T-cell (primary cell): ENCODE data around the gene SOX13. TPM values are rescaled to one million over a fixed set of nuclear protein-coding genes. Genes with fewer than 3 reads are reported as not detected.
"Not testable (repeated sequence)": the region's sequence is repeated elsewhere in the genome, so short reads cannot be mapped to it uniquely, and the experiment has no call there.

Source experiments
- ATAC-seq, 4 experiments: fragments of 200-7000 bp in 3 of 4; fragments of 150-1000 bp in 1 of 4; cut with Tn5 transposase; replicated peaks in 1 of 4; 1 replicate in 3 of 4; 2 replicates in 1 of 4; pipeline ENCODE4 v1.10.0; 2021; ENCODE audit warnings: moderate library complexity in 3 of 4, mild to moderate bottlenecking in 2 of 4, moderate number of reproducible peaks in 1 of 4
- CTCF ChIA-PET, 2 donors: fragments of 300-600 bp; sonication (Branson Sonifier 250); formaldehyde crosslinking; loops; one replicate each; lab custom pipeline; 2022; ENCODE audit warnings: antibody characterized with exemption in 2 of 2; lab: Charles Lee
- POLR2A ChIA-PET, 2 donors: fragments of 300-600 bp; sonication (Branson Sonifier 250); formaldehyde crosslinking; loops; one replicate each; lab custom pipeline; 2022; ENCODE audit warnings: antibody characterized with exemption in 2 of 2; lab: Charles Lee
- DNase-seq, 35 experiments: peaks; one replicate each; pipeline versions ENCODE4 v3.0.0 to v3.0.0-alpha.2; 2013 to 2023
- H3K27ac ChIP-seq: one replicate; pipeline ENCODE4 v1.5.1; 2013; ENCODE audit warnings: low read length
- H3K27me3 ChIP-seq, 2 experiments: replicated peaks in 1 of 2; 1 replicate in 1 of 2; 2 replicates in 1 of 2; pipeline versions ENCODE4 v1.6.1 to v1.7.0; 2013; ENCODE audit warnings: low read length in 1 of 2, mixed read lengths in 1 of 2; ENCODE audit not compliant: control insufficient read depth in 2 of 2, insufficient read depth in 2 of 2; ENCODE audit errors: extremely low read depth in 1 of 2
- H3K36me3 ChIP-seq, 2 donors: 1 replicate in 1 of 2; 2 replicates in 1 of 2; pipeline versions ENCODE4 v1.6.1 to v1.7.0; 2013; ENCODE audit warnings: low read length in 1 of 2; ENCODE audit not compliant: control insufficient read depth in 2 of 2, insufficient read depth in 1 of 2; ENCODE audit errors: extremely low read depth in 1 of 2
- H3K4me1 ChIP-seq, 2 experiments: 1 replicate in 1 of 2; 2 replicates in 1 of 2; pipeline versions ENCODE4 v1.6.1 to v1.7.0; 2013; ENCODE audit warnings: low read length in 2 of 2, mixed read lengths in 1 of 2; ENCODE audit not compliant: insufficient read depth in 2 of 2, control insufficient read depth in 1 of 2; ENCODE audit errors: extremely low read depth in 1 of 2
- H3K4me3 ChIP-seq, 2 donors: 1 replicate in 1 of 2; 2 replicates in 1 of 2; pipeline versions ENCODE4 v1.5.1 to v1.7.0; 2013; ENCODE audit warnings: mild to moderate bottlenecking in 2 of 2, low read length in 1 of 2, moderate library complexity in 1 of 2; ENCODE audit not compliant: control insufficient read depth in 1 of 2; ENCODE audit errors: extremely low read depth in 1 of 2
- H3K9me3 ChIP-seq: 2 replicates; pipeline ENCODE4 v1.7.0; 2013
- H3K27ac Mint-ChIP-seq, 2 donors: one replicate each; pipeline ENCODE4 v1.8.0; 2020 to 2021; ENCODE audit warnings: mild to moderate bottlenecking in 2 of 2, mixed read lengths in 2 of 2
- H3K27me3 Mint-ChIP-seq, 2 donors: one replicate each; pipeline ENCODE4 v1.8.0; 2021 to 2022; ENCODE audit warnings: mixed read lengths in 2 of 2
- H3K36me3 Mint-ChIP-seq: one replicate; pipeline ENCODE4 v1.8.0; 2021; ENCODE audit warnings: mixed read lengths
- H3K4me1 Mint-ChIP-seq, 3 donors: one replicate each; pipeline ENCODE4 v1.8.0; 2020 to 2022; ENCODE audit warnings: mixed read lengths in 3 of 3, mild to moderate bottlenecking in 1 of 3
- H3K4me3 Mint-ChIP-seq, 3 donors: one replicate each; pipeline ENCODE4 v1.8.0; 2020 to 2022; ENCODE audit warnings: mild to moderate bottlenecking in 3 of 3, mixed read lengths in 3 of 3, moderate library complexity in 3 of 3
- H3K9me3 Mint-ChIP-seq, 3 donors: one replicate each; pipeline ENCODE4 v1.8.0; 2020 to 2022; ENCODE audit warnings: mixed read lengths in 3 of 3
- WGBS: methylation state at CpG from one replicate; pipeline ENCODE4 v1.1.5; 2013; ENCODE audit warnings: missing lambda C conversion rate; ENCODE audit not compliant: insufficient coverage; 5-methylcytosine and 5-hydroxymethylcytosine counted together
- total RNA-seq, 35 experiments: library from RNA in 6 of 35; stranded (reverse) in 6 of 35; fragments of 120-200 nt in 1 of 35; gene quantifications; one replicate each; pipeline versions ENCODE4 v1.2.1 to v1.2.4 and lab custom pipeline; 2013 to 2026

The SOX13 gene
- total RNA-seq, 5 donors from 2014 or later (not counting 1 experiment from before 2014, with no cell fraction given) = 3.2 to 9.4 (median 5.2) TPM

DNA sequence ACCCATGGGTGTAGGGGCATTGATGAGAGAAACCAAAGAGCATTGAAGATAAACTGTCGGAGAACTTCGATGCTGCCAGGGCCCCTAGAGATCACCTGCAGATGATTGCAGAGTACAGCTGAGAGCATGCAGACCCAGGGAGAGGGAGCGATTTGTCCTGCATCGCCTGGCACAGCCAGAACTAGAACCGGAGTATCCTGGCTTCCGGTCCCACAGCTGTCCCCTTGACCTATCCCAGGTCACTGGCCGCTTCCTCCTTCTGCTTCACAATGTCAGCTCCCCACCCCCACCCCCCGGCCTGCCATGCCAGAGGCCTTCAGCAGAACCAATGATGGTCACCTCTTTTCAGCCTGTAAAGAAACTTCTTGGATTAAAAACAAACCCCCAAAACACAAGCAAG, 29.2 kb upstream of the SOX13 start:
- Mint-ChIP-seq H3K27ac (no peak overlapping the region), H3K4me3 (no peak overlapping the region), H3K9me3 (no peaks in the 10 kb centered on the region), H3K36me3 (no peaks in the 10 kb centered on the region), H3K27me3 (peaks cover 3 to 6% of the 10 kb centered on the region in 2 donors), H3K4me1 (no peaks in the 10 kb centered on the region)
- no peaks in the 10 kb centered on the region for H3K36me3 ChIP-seq
- WGBS = 88% methylated on average over 6 of the region's 8 CpGs
- no peaks in the 10 kb centered on the region for H3K9me3 ChIP-seq
- no peak overlapping the region for H3K27ac ChIP-seq
- DNase-seq (no peak), ATAC-seq (no peak)
- H3K4me3 ChIP-seq = no peak overlapping the region
- CTCF ChIA-PET = no interaction called here
- H3K27me3 ChIP-seq = peaks cover 0 to 12% of the 10 kb centered on the region in 2 experiments
- H3K4me1 ChIP-seq = no peaks in the 10 kb centered on the region
- POLR2A ChIA-PET = no interaction called here

DNA sequence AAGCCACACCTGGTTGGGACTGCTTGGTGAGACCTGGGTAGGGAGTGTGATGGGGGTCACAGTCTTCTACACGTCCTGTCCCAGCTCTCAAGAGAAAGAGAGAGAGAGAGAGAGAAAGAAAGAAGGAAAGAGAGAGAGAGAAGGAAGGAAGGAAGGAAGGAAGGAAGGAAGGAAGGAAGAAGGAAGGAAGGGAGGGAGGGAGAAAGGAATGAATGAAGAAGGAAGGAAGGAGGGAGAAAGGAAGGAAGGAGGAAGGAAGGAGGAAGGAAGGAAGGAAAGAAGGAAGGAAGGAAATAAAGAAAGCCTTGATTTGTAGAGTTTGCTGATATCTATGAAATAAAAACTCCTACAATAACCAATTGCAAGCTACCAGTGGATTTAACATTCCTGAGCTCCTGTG, 28.5 kb upstream of the SOX13 start:
- no peak overlapping the region for H3K4me3 ChIP-seq
- DNase-seq (no peak), ATAC-seq (no peak)
- no peak overlapping the region for H3K27ac ChIP-seq
- ChIA-PET CTCF (no interaction called here), POLR2A (interaction anchor here in 1 of 2 donors (0.6 kb wide), 1 partner anchor 11 kb away, joined by 3 read pairs; no protein-coding TSS in a partner anchor)
- WGBS = 75% methylated on average over 1 of the region's 1 CpG
- H3K27me3 ChIP-seq = peaks cover 0 to 12% of the 10 kb centered on the region in 2 experiments
- Mint-ChIP-seq H3K9me3 (no peaks in the 10 kb centered on the region), H3K27ac (no peak overlapping the region), H3K4me1 (no peaks in the 10 kb centered on the region), H3K27me3 (peaks cover 3 to 6% of the 10 kb centered on the region in 2 donors), H3K4me3 (no peak overlapping the region), H3K36me3 (no peaks in the 10 kb centered on the region)
- H3K36me3 ChIP-seq = no peaks in the 10 kb centered on the region
- H3K9me3 ChIP-seq = no peaks in the 10 kb centered on the region
- H3K4me1 ChIP-seq = no peaks in the 10 kb centered on the region

DNA sequence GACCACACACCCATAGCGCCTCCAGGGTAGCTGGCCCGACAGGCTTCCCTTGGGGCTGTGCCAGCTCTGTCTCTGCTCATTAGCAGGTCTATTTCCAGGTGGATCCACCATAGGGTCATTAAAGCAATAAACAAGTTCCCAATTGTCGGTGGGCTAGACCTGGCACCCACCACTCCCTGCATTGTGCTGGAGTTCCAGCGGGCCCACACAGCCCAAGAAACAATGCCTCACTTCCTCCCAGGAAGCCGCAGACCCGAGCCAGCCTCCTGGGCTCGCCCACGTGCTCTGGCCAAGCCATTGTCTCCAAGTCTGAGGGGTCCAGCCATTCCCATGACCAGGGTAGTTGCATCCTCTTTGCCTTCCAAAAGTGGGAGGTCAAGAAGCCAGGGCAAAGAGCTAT, 27.5 kb upstream of the SOX13 start:
- Mint-ChIP-seq H3K27ac (no peak overlapping the region), H3K4me1 (no peaks in the 10 kb centered on the region), H3K27me3 (peaks cover 3 to 6% of the 10 kb centered on the region in 2 donors), H3K4me3 (no peak overlapping the region), H3K9me3 (no peaks in the 10 kb centered on the region), H3K36me3 (no peaks in the 10 kb centered on the region)
- Histone ChIP-seq H3K27ac (no peak overlapping the region), H3K36me3 (no peaks in the 10 kb centered on the region), H3K27me3 (peaks cover 0 to 15% of the 10 kb centered on the region in 2 experiments), H3K4me3 (no peak overlapping the region), H3K9me3 (no peaks in the 10 kb centered on the region), H3K4me1 (no peaks in the 10 kb centered on the region)
- ChIA-PET CTCF (no interaction called here), POLR2A (no interaction called here)
- DNase-seq = no peak
- 72% methylated on average over 8 of the region's 8 CpGs for WGBS
- no peak for ATAC-seq

DNA sequence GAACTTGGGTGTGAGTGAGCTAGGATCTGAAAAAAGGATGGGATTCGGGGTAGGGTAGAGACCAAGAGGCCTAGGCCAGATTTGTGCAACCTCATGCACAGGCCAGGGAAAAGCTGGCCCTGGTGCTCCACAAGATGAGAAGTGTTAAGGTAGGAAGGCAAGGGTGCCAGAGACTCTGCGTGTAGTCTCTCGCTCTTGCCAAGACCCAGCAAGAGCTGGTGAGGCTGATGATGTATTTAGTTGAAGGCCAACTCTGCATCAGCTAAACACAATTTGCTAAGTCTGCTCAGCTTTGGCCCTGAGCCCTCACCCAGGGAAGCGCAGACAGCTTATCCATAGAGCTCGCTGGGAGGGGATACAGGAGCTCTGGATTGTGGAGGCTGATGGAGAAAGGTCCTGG, 26.6 kb upstream of the SOX13 start:
- H3K27ac Mint-ChIP-seq = no peak overlapping the region
- no peak for ATAC-seq
- CTCF ChIA-PET = no interaction called here

DNA sequence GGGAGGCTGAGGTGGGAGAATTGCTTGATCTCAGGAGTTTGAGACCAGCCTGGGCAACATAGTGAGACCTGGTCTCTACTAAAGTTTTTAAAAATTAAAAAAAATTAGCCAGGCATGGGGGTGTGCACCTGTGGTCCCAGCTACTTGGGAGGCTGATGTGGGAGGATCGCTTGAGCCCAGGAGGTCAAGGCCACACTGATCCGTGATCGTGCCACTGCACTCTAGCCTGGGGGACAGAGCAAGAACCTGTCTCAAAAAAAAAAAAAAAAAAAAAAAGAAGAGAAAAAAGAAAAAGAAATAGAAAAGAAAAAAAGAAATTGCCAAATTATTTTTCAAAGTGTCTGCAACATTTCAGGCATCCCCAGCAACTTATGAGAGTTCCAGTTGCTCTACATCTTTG, 24.1 kb upstream of the SOX13 start:
- H3K9me3 ChIP-seq, H3K27me3 Mint-ChIP-seq, DNase-seq, H3K27ac ChIP-seq, H3K9me3 Mint-ChIP-seq, CTCF ChIA-PET, H3K4me1 Mint-ChIP-seq, ATAC-seq, H3K36me3 ChIP-seq, H3K27ac Mint-ChIP-seq, H3K36me3 Mint-ChIP-seq, H3K4me3 Mint-ChIP-seq, H3K4me3 ChIP-seq, H3K4me1 ChIP-seq, POLR2A ChIA-PET: not testable (repeated sequence)
- WGBS = 100% methylated on average over 2 of the region's 3 CpGs
- H3K27me3 ChIP-seq = peaks cover 0 to 12% of the 10 kb centered on the region in 2 experiments

More for the DNA sequence above, 26.6 kb upstream of the SOX13 start:
- H3K4me3 ChIP-seq = no peak overlapping the region
- H3K27me3 ChIP-seq = peaks cover 0 to 12% of the 10 kb centered on the region in 2 experiments
- POLR2A ChIA-PET = no interaction called here
- no peak for DNase-seq
- WGBS = 97% methylated on average over 5 of the region's 5 CpGs
- Mint-ChIP-seq H3K27me3 (peaks cover 3 to 6% of the 10 kb centered on the region in 2 donors), H3K36me3 (no peaks in the 10 kb centered on the region), H3K9me3 (no peaks in the 10 kb centered on the region), H3K4me1 (no peaks in the 10 kb centered on the region), H3K4me3 (no peak overlapping the region)
- H3K4me1 ChIP-seq = no peaks in the 10 kb centered on the region
- no peak overlapping the region for H3K27ac ChIP-seq
- H3K36me3 ChIP-seq = no peaks in the 10 kb centered on the region
- no peaks in the 10 kb centered on the region for H3K9me3 ChIP-seq

DNA sequence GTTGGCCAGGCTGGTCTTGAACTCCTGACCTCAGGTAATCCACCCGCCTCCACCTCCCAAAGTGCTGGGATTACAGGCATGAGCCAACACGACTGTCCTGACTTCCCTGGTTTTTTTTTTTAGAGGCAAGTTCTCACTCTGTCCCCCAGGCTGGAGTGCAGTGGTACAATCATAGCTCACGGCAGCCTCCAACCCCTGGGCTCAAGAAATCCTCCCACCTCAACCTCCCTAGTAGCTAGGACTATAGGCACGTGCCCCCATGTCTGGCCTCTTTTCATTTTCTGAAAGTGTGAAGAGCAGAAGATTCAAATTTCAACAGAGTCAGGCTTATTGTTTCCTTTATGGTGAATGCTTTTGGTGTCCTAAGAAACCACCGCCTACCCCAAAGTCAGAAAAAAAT, 21.7 kb upstream of the SOX13 start:
- Mint-ChIP-seq H3K4me3 (no peak overlapping the region), H3K9me3 (no peaks in the 10 kb centered on the region), H3K36me3 (no peaks in the 10 kb centered on the region), H3K4me1 (no peaks in the 10 kb centered on the region), H3K27ac (no peak overlapping the region), H3K27me3 (peaks cover 3% of the 10 kb centered on the region in 2 donors)
- POLR2A ChIA-PET = no interaction called here
- DNase-seq (no peak), ATAC-seq (no peak)
- Histone ChIP-seq H3K9me3 (no peaks in the 10 kb centered on the region), H3K4me3 (no peak overlapping the region), H3K27ac (no peak overlapping the region), H3K27me3 (peaks cover 0 to 3% of the 10 kb centered on the region in 2 experiments), H3K4me1 (no peaks in the 10 kb centered on the region), H3K36me3 (no peaks in the 10 kb centered on the region)
- WGBS = no CpG with 5 or more reads among the region's 5 CpGs
- CTCF ChIA-PET = interaction anchor here in 1 of 2 donors (0.7 kb wide), 1 partner anchor 203 kb away, joined by 3 read pairs; no protein-coding TSS in a partner anchor

DNA sequence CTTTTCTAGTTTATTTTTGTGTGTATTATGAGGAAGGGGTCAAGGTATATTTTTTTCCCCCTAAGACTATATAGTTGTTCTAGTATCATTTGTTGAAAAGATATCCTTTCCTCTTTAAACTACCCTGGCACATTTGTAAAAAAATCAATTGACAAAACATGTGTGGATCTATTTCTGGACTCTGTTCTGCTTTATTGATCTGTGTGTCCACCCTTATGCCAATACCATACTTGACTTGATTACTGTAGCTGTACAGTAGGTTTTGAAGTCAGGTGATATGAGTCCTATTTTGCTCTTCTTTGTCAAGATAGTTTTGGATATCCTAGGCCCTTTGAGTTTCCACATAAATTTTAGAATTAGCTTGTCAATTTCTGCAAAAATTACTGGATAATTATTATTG, 21.2 kb upstream of the SOX13 start:
- H3K27me3 Mint-ChIP-seq = peaks cover 3% of the 10 kb centered on the region in 2 donors
- no peak for ATAC-seq

More for the DNA sequence above, 21.2 kb upstream of the SOX13 start:
- ChIA-PET POLR2A (no interaction called here), CTCF (interaction anchor here in 1 of 2 donors (0.7 kb wide), 1 partner anchor 202 kb away, joined by 3 read pairs; no protein-coding TSS in a partner anchor)
- H3K9me3 ChIP-seq = no peaks in the 10 kb centered on the region
- H3K27ac ChIP-seq = no peak overlapping the region
- Mint-ChIP-seq H3K4me1 (no peaks in the 10 kb centered on the region), H3K36me3 (no peaks in the 10 kb centered on the region), H3K27ac (no peak overlapping the region), H3K4me3 (no peak overlapping the region), H3K9me3 (no peaks in the 10 kb centered on the region)
- peaks cover 0 to 3% of the 10 kb centered on the region in 2 experiments for H3K27me3 ChIP-seq
- no peak overlapping the region for H3K4me3 ChIP-seq
- H3K4me1 ChIP-seq = no peaks in the 10 kb centered on the region
- no peaks in the 10 kb centered on the region for H3K36me3 ChIP-seq
- no peak for DNase-seq
